Caco-2 (cell line): Measurements from ENCODE around the gene ANKRD13D. TPM values are rescaled to one million over a fixed set of nuclear protein-coding genes. Genes with fewer than 3 reads are reported as not detected.

ENCODE experiments used
- BruUV-seq: library from RNA; stranded (reverse); fragments of 400-500 nt; replicated peaks from 2 replicates; lab custom pipeline; 2021; lab: Mats Ljungman, UMichigan
- CTCF ChIA-PET: fragments of 300-600 bp; sonication (Branson Sonifier 250); formaldehyde crosslinking; loops from one replicate; lab custom pipeline; 2022; ENCODE audit warnings: antibody characterized with exemption; lab: Charles Lee
- POLR2A ChIA-PET: fragments of 300-600 bp; sonication (Branson Sonifier 250); formaldehyde crosslinking; loops from one replicate; lab custom pipeline; 2022; ENCODE audit warnings: antibody characterized with exemption; lab: Charles Lee
- DNase-seq, 2 experiments: peaks; one replicate each; pipeline versions ENCODE4 v3.0.0 to v3.0.0-alpha.2; 2020 to 2022
- H3K27me3 ChIP-seq: replicated peaks from 2 replicates; pipeline ENCODE4 v1.6.0; 2011; ENCODE audit warnings: low read length; ENCODE audit not compliant: control insufficient read depth, insufficient read depth
- H3K36me3 ChIP-seq: 2 replicates; pipeline ENCODE4 v1.5.1; 2011; ENCODE audit warnings: low read length; ENCODE audit not compliant: control insufficient read depth, insufficient read depth
- H3K4me1 ChIP-seq: fragments of 250-450 bp; sonication (Bioruptor Pico); 2 replicates; pipeline ENCODE4 v1.5.1; 2020; ENCODE audit warnings: mild to moderate bottlenecking
- H3K4me3 ChIP-seq: 2 replicates; pipeline ENCODE4 v1.5.1; 2011; ENCODE audit warnings: low read depth, mild to moderate bottlenecking, control low read depth, low read length
- H3K9me3 ChIP-seq: fragments of 250-450 bp; sonication (Bioruptor Pico); 2 replicates; pipeline ENCODE4 v1.5.1; 2020; ENCODE audit warnings: mild to moderate bottlenecking, moderate library complexity
- H3K27ac Mint-ChIP-seq: one replicate; pipeline ENCODE4 v1.8.0; 2022; ENCODE audit warnings: mixed read lengths; ENCODE audit not compliant: unreplicated experiment
- H3K27me3 Mint-ChIP-seq: one replicate; pipeline ENCODE4 v1.8.0; 2022; ENCODE audit warnings: mixed read lengths; ENCODE audit not compliant: insufficient read depth, unreplicated experiment
- H3K36me3 Mint-ChIP-seq: one replicate; pipeline ENCODE4 v1.8.0; 2022; ENCODE audit warnings: mild to moderate bottlenecking, mixed read lengths; ENCODE audit not compliant: insufficient read depth, unreplicated experiment
- H3K4me1 Mint-ChIP-seq: one replicate; pipeline ENCODE4 v1.8.0; 2022; ENCODE audit warnings: low read depth, mixed read lengths; ENCODE audit not compliant: unreplicated experiment
- H3K4me3 Mint-ChIP-seq: one replicate; pipeline ENCODE4 v1.8.0; 2022; ENCODE audit warnings: mild to moderate bottlenecking, moderate library complexity, mixed read lengths; ENCODE audit not compliant: unreplicated experiment
- H3K9me3 Mint-ChIP-seq: one replicate; pipeline ENCODE4 v1.8.0; 2022; ENCODE audit warnings: mixed read lengths; ENCODE audit not compliant: unreplicated experiment
- intact Hi-C: fragments of 100-400 bp; cut with micrococcal nuclease; formaldehyde crosslinking; loops from one replicate; pipeline ENCODE4 v1.10.0; 2022; ENCODE audit not compliant: unreplicated experiment
- total RNA-seq: library from RNA; stranded (reverse); gene quantifications from 2 replicates; pipeline ENCODE4 v1.2.3, GENCODE V29; 2022
- TF ChIP-seq, protein P1 (sequence below), 2 experiments: fragments of 200-600 bp in 1 of 2; IDR thresholded peaks; 1 replicate in 1 of 2; 2 replicates in 1 of 2; pipeline versions ENCODE4 v1.5.1 to v1.8.0; 2011 to 2022; ENCODE audit warnings: antibody characterized with exemption in 1 of 2, control low read depth in 1 of 2, inconsistent platforms in 1 of 2, low read depth in 1 of 2, low read length in 1 of 2, mild to moderate bottlenecking in 1 of 2, moderate library complexity in 1 of 2; ENCODE audit not compliant: insufficient read depth in 1 of 2, severe bottlenecking in 1 of 2, unreplicated experiment in 1 of 2

The ANKRD13D gene
- total RNA-seq, 1 experiment from 2014 or later, result 88.6 TPM

GRCh38 chr11:67261640-67261945 is 27.5 kb upstream of the ANKRD13D start:
- intact Hi-C loops, result no loop called here
- no peaks in the 10 kb centered on the region for H3K27me3 Mint-ChIP-seq
- ChIA-PET CTCF (interaction anchor here (0.6 to 2.9 kb wide), 20 partner anchors 8 to 1287 kb away, joined by 3 to 44 read pairs (median 4); partner anchors contain the start of genes ANKRD13D, POLD4 and SSH3), POLR2A (interaction anchor here (0.6 to 1.6 kb wide), 4 partner anchors 22 to 207 kb away, joined by 3 to 12 read pairs (median 3); partner anchors contain the start of gene SSH3)
- TF ChIP-seq, protein P1, sequence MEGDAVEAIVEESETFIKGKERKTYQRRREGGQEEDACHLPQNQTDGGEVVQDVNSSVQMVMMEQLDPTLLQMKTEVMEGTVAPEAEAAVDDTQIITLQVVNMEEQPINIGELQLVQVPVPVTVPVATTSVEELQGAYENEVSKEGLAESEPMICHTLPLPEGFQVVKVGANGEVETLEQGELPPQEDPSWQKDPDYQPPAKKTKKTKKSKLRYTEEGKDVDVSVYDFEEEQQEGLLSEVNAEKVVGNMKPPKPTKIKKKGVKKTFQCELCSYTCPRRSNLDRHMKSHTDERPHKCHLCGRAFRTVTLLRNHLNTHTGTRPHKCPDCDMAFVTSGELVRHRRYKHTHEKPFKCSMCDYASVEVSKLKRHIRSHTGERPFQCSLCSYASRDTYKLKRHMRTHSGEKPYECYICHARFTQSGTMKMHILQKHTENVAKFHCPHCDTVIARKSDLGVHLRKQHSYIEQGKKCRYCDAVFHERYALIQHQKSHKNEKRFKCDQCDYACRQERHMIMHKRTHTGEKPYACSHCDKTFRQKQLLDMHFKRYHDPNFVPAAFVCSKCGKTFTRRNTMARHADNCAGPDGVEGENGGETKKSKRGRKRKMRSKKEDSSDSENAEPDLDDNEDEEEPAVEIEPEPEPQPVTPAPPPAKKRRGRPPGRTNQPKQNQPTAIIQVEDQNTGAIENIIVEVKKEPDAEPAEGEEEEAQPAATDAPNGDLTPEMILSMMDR (IDR thresholded peaks at IDR 0.05; ENCODE audit: insufficient read depth in 1 of 2, low read depth in 1 of 2, low read length in 1 of 2, severe bottlenecking in 1 of 2, unreplicated experiment in 1 of 2), result peak in 1 of 2 experiments; percentile 4
- Histone ChIP-seq H3K4me1 (peaks cover 28% of the 10 kb centered on the region), H3K27me3 (no peaks in the 10 kb centered on the region), H3K9me3 (no peaks in the 10 kb centered on the region), H3K36me3 (no peaks in the 10 kb centered on the region), H3K4me3 (no peak overlapping the region)
- no TSS peak for BruUV-seq
- peak overlapping the region; percentile 4 for H3K27ac Mint-ChIP-seq
- peak overlapping the region; percentile 60 for H3K4me3 Mint-ChIP-seq
- DNase-seq, result no peak
- no peaks in the 10 kb centered on the region for H3K9me3 Mint-ChIP-seq
- H3K36me3 Mint-ChIP-seq, result peaks cover 48% of the 10 kb centered on the region
- peaks cover 20% of the 10 kb centered on the region for H3K4me1 Mint-ChIP-seq

GRCh38 chr11:67261946-67262681 is 27.0 kb upstream of the ANKRD13D start:
- Histone ChIP-seq H3K9me3 (no peaks in the 10 kb centered on the region), H3K4me1 (peaks cover 28% of the 10 kb centered on the region), H3K36me3 (no peaks in the 10 kb centered on the region), H3K4me3 (no peak overlapping the region), H3K27me3 (no peaks in the 10 kb centered on the region)
- H3K27ac Mint-ChIP-seq, result peak overlapping the region; percentile 68
- DNase-seq, result no peak
- H3K9me3 Mint-ChIP-seq, result no peaks in the 10 kb centered on the region
- BruUV-seq, result no TSS peak
- ChIA-PET CTCF (interaction anchor here (0.5 to 2.9 kb wide), 20 partner anchors 9 to 1288 kb away, joined by 3 to 44 read pairs (median 5); partner anchors contain the start of genes ANKRD13D, POLD4 and SSH3), POLR2A (interaction anchor here (0.6 to 1.6 kb wide), 4 partner anchors 22 to 207 kb away, joined by 3 to 12 read pairs (median 3); partner anchors contain the start of gene SSH3)
- peaks cover 46% of the 10 kb centered on the region for H3K36me3 Mint-ChIP-seq
- H3K4me1 Mint-ChIP-seq, result peaks cover 21% of the 10 kb centered on the region
- intact Hi-C loops, result loop anchor here (1.0 to 2.0 kb wide), 3 partner anchors 14 to 55 kb away; no protein-coding TSS in a partner anchor
- no peaks in the 10 kb centered on the region for H3K27me3 Mint-ChIP-seq
- TF ChIP-seq, protein P1 (IDR thresholded peaks at IDR 0.05; ENCODE audit: insufficient read depth in 1 of 2, low read depth in 1 of 2, low read length in 1 of 2, severe bottlenecking in 1 of 2, unreplicated experiment in 1 of 2), result no peak
- H3K4me3 Mint-ChIP-seq, result peak overlapping the region; percentile 60
